Right cardiac atrium (tissue), 5 donors: Measurements from ENCODE around the gene HMCN1. TPM values are rescaled to one million over a fixed set of nuclear protein-coding genes. Genes with fewer than 3 reads are reported as not detected.

ENCODE experiments used
- ATAC-seq, 2 donors: fragments of 200-7000 bp; cut with Tn5 transposase; one replicate each; pipeline versions ENCODE4 v1.8.0 to v1.9.1; 2020; ENCODE audit warnings: moderate library complexity in 2 of 2, mild to moderate bottlenecking in 1 of 2
- DNase-seq, 3 donors: peaks; one replicate each; pipeline ENCODE4 v3.0.0-alpha.2; 2020
- H3K27ac ChIP-seq: one replicate; pipeline ENCODE4 v1.5.1; 2013; ENCODE audit warnings: mild to moderate bottlenecking, low read length, control low read depth, moderate library complexity
- H3K27me3 ChIP-seq: one replicate; pipeline ENCODE4 v1.6.1; 2013; ENCODE audit not compliant: control insufficient read depth, insufficient read depth
- H3K4me1 ChIP-seq: one replicate; pipeline ENCODE4 v1.6.1; 2013; ENCODE audit warnings: low read length; ENCODE audit not compliant: control insufficient read depth, insufficient read depth
- H3K4me3 ChIP-seq: one replicate; pipeline ENCODE4 v1.5.1; 2013; ENCODE audit warnings: low read length, control low read depth
- H3K9me3 ChIP-seq: one replicate; pipeline ENCODE4 v1.6.1; 2013; ENCODE audit warnings: low read length; ENCODE audit not compliant: control insufficient read depth
- WGBS: extraction: QIAGEN DNeasy Blood & Tissue Kit; methylation state at CpG from one replicate; pipeline ENCODE4 v1.1.7; 2013; 5-methylcytosine and 5-hydroxymethylcytosine counted together
- intact Hi-C, 4 donors: fragments of 100-400 bp; cut with DNase I; formaldehyde crosslinking; loops; one replicate each; pipeline versions ENCODE4 v1.11.0 to v1.14.0; 2022 to 2023
- polyA plus RNA-seq: library from polyadenylated mRNA; stranded (reverse); fragments of 200-250 nt; gene quantifications from one replicate; pipeline ENCODE4 v1.2.3, GENCODE V29; 2013
- total RNA-seq, 4 donors: library from RNA; stranded (reverse); fragmentation: NEBNext Ultra II Directional; extraction: Animal tissue kit (Norgen Biotek cat#: 25700); gene quantifications; one replicate each; pipeline ENCODE4 v1.2.1, GENCODE V29; 2021
- donor health status: healthy with polysubstance abuse.
- donor health status: DM: no; HTN: yes; CAD: no.
- donor health status: DM: no; HTN: no; CAD: no.
- donor health status: DM: no; HTN: yes; CAD: no; lungs with severe emphysema.
- donor health status: DM: yes; HTN: yes; CAD: no.

Gene HMCN1
- total and polyA plus RNA-seq, 5 donors: 4.0 to 17.1 (median 14.8) TPM

DNA sequence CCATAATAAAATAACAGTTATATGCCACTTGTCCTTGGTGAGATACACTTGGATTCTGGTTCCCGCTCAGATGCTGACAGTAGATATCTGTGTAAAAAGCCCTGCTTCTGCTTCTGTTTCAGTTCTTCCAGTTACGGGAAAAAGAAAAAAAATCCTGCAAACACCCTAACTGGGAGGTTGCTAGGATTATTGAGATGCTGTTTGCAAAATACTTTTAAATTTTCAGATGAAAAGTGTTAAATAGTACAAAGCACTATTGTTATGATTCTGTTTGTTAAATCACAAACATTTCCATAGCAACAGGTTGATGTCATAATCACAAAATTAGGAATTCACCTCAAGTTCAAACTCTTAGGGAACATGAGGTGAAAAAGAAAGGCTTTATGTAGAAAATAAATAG is 232.3 kb downstream of the HMCN1 start:
- Histone ChIP-seq H3K27ac (no peak overlapping the region), H3K4me1 (no peaks in the 10 kb centered on the region)
- peak in 1 of 2 donors; percentile 31 for ATAC-seq

DNA sequence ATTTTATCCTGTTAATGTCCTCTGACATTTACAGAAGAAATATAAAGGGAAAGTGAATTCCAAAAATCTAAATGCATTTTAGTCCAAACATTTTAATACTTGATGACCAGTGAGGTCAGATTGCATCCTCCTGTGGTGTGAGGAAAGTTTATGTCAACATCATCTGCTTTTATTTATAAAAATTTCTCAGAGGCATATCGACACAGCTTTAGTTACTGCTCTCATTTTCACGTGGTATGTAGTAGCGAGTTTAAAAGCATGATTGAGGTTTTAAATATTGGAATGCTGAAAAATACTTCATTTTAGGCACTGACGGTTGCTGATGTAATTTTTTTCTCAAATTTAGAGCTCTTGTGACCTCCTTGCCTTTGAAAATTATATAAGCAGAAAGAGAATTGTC is 234.8 kb downstream of the HMCN1 start:
- intact Hi-C loops: no loop called here
- no peaks in the 10 kb centered on the region for H3K27me3 ChIP-seq
- ATAC-seq (no peak), DNase-seq (no peak)
- no peak overlapping the region for H3K27ac ChIP-seq
- WGBS: 59% methylated on average over 4 of the region's 4 CpGs
- no peaks in the 10 kb centered on the region for H3K9me3 ChIP-seq
- H3K4me1 ChIP-seq: no peaks in the 10 kb centered on the region
- no peak overlapping the region for H3K4me3 ChIP-seq

More for the DNA sequence above, 232.3 kb downstream of the HMCN1 start:
- no peak for DNase-seq
- Histone ChIP-seq H3K27me3 (no peaks in the 10 kb centered on the region), H3K4me3 (no peak overlapping the region), H3K9me3 (no peaks in the 10 kb centered on the region)
- WGBS: 49% methylated on average over 2 of the region's 2 CpGs
- intact Hi-C loops: no loop called here

DNA sequence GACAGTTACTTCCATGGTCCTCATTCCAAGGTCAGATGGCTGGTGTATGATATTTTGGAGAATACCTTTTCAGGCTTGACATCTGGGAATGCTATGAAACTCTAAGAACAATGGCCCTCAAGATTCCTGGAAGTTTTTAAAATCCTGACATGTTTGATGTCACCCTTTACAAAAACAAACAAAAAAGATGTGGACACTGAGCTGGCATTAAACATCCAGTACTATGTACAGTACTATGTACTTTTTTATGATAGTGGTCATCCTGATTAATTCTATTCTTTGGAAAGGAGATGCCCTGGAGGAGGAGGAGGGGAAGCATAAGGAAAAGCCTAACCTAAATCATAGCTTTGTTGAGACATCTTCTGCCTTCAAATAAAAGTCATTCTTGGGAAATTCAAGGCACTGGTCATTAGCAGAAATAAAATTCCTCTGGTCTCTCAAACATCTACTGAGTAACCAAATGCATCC is 235.4 kb downstream of the HMCN1 start:
- H3K4me1 ChIP-seq: no peaks in the 10 kb centered on the region
- intact Hi-C loops: no loop called here
- ATAC-seq: no peak
- no peak for DNase-seq
- H3K27ac ChIP-seq: no peak overlapping the region
- H3K9me3 ChIP-seq: no peaks in the 10 kb centered on the region
- no peaks in the 10 kb centered on the region for H3K27me3 ChIP-seq
- H3K4me3 ChIP-seq: no peak overlapping the region

DNA sequence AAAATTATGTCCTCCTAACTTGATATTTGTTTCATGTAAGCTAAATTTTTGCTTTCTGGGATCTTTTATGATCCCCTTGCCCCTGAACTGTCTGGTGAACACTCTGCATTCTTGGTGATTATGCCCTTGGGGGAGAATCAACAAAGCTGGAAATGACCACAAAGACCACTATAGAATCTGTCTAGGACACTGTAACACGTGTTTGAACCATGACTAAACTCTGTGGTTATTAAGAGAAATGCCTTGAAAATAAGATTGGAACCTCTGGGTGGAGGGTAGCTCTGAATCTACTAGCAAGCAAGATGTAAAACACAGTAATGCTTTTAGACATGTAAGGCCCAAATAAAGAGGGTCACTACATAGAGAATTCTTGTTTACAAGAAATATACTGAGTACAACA is 237.5 kb downstream of the HMCN1 start:
- 59% methylated on average over 1 of the region's 1 CpG for WGBS
- ATAC-seq: no peak
- no peaks in the 10 kb centered on the region for H3K9me3 ChIP-seq
- H3K27ac ChIP-seq: no peak overlapping the region
- H3K27me3 ChIP-seq: no peaks in the 10 kb centered on the region
- no peaks in the 10 kb centered on the region for H3K4me1 ChIP-seq
- no peak overlapping the region for H3K4me3 ChIP-seq
- intact Hi-C loops: no loop called here
- DNase-seq: no peak

DNA sequence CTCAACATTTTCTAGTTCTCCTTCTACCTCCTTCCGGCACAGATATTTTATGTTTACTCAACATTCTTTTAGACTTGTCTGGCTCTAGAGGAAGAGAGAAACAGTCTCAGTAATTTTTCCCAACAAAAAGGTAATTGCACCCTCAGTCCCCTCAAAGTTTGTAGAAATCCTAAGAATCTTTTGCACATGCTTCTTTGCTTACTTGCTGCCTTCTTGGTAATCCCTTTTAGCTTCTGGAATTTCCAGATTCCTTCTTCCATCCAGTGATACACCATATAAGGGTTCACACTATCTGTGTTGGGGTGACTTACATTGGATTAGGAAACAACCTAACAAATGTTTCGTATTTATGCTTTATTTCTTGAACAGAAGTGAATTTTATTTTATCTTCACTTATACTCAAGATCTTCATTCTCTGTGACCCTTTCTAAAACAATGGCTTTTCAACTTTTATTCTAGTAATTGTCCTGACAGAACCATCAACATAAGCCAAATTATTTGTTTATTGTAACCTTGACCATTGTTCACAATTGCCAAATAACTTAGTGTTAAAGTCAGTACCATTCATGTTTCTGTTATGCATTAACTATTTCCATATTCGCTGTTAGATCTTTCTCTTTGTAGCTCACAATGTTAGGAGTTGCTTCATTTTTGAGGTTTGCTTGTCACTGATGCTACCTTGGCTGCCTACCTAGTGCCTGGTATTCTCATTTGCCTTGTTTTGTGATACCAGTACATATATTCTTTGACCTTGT is 238.1 kb downstream of the HMCN1 start:
- WGBS: 85% methylated on average over 3 of the region's 3 CpGs
- ATAC-seq (no peak), DNase-seq (no peak)
- Histone ChIP-seq H3K4me3 (no peak overlapping the region), H3K4me1 (no peaks in the 10 kb centered on the region), H3K27me3 (no peaks in the 10 kb centered on the region), H3K9me3 (no peaks in the 10 kb centered on the region), H3K27ac (no peak overlapping the region)
- intact Hi-C loops: no loop called here

DNA sequence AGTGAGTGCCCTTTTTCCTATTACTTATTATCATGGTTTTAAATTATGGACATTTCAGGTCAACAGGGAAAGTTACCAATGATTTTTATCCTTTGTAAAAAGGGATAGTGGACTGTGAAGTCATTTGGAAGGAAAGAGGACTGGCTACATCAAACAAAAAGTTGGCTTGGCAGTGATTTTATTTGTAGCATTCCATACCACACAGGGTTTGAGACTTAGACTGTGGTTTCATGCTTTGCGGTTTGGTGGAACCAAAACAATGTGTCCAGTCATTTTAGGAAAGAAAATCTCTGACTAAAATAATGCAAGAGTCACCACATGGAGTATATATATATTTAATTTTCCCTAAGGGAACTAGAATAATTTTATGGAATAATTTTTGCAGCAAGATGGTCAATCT is 239.5 kb downstream of the HMCN1 start:
- no peak overlapping the region for H3K4me3 ChIP-seq
- 88% methylated on average over 1 of the region's 1 CpG for WGBS
- ATAC-seq (no peak), DNase-seq (no peak)
- no peaks in the 10 kb centered on the region for H3K27me3 ChIP-seq
- intact Hi-C loops: no loop called here
- no peaks in the 10 kb centered on the region for H3K4me1 ChIP-seq
- no peak overlapping the region for H3K27ac ChIP-seq
- H3K9me3 ChIP-seq: no peaks in the 10 kb centered on the region

DNA sequence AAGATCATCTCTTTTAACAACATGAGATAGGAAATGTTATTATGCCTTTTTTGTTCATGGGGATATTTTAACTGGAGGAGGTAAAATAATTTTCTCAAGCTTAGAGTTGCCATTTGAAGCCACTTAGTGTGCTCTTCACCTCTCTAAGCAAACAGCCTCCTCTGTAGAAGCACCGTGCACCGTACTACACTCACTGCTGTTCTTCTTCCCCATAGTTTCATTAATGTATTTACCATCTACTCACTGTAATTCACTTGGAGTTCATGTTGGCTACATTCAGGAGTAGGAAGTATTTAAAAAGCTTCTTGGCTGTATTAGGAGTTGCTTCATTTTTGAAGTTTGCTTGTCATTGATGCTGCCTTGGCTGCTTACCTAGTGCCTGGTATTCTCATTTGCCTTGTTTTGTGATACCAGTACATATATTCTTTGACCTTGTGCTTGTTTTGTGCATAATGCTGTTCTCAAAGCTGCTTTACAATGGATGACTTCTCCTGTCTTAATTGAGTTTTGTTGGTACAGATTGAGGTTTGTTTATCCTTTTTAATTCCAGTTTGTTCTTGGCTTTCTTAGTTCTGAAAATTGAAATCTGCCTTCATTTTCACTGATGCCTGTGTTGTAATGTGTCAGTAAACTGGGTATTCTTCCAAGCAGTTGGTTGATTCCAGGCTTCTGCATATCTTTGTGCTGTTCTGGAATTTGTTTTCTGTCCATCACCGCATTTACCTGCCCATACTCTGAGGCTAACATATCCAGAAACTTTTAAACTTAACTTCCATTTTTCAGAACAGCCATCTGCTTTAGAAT is 240.4 kb downstream of the HMCN1 start:
- intact Hi-C loops: no loop called here
- Histone ChIP-seq H3K4me1 (no peaks in the 10 kb centered on the region), H3K9me3 (no peaks in the 10 kb centered on the region), H3K4me3 (no peak overlapping the region), H3K27me3 (no peaks in the 10 kb centered on the region), H3K27ac (no peak overlapping the region)
- ATAC-seq (no peak), DNase-seq (no peak)
- WGBS: 81% methylated on average over 3 of the region's 3 CpGs

DNA sequence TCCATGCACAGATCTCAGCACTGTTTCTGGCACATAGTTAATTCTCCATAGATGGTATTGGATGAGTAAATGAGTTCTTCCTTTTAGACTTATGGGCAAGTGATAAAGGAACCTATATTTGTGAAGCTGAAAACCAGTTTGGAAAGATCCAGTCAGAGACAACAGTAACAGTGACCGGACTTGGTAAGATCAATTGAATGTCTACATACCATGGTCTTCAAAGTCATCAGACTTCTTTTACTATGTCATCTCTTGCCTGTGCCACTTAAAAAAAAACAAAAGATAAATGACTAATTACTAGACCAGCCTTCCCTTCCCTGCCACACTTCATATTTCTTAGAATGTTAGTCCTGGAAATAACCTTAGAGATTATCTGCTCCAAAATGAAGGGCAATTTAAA is 246.7 kb downstream of the HMCN1 start:
- no peak for DNase-seq
- Histone ChIP-seq H3K4me1 (no peaks in the 10 kb centered on the region), H3K27me3 (no peaks in the 10 kb centered on the region), H3K4me3 (no peak overlapping the region), H3K27ac (no peak overlapping the region), H3K9me3 (no peaks in the 10 kb centered on the region)
- WGBS: 97% methylated on average over 1 of the region's 1 CpG
- intact Hi-C loops: no loop called here
- no peak for ATAC-seq

DNA sequence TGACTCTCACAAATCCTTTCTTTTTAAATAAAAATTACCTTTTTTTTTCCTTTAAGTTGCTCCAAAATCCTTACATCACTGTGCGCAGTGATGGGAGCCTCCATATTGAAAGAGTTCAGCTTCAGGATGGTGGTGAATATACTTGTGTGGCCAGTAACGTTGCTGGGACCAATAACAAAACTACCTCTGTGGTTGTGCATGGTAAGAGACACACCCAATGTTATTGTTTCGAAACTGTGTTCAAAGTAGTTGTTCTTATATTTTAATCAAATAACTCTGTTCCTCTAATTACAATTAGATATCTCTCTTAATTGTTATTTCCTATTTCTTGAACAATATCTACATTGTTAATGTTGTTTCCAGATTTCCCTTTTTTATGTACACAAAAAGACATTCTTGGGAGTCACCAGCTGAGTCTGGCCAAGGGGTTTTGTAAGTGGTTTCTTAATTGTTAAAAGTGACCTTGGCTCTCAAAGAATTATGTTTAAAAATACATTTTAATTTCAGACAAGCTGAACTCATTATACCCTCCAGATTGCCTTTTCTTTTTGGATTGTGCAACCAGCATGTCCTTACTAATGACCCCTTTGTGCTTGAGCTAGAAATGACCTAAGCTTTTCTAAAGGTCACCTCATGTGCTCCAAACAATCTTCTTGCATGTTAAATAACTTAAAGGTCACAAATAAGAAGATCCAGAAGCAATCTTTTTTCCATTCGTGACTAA is 250.1 kb downstream of the HMCN1 start:
- peak overlapping the region; percentile 62 for H3K27ac ChIP-seq
- WGBS: 61% methylated on average over 4 of the region's 4 CpGs

DNA sequence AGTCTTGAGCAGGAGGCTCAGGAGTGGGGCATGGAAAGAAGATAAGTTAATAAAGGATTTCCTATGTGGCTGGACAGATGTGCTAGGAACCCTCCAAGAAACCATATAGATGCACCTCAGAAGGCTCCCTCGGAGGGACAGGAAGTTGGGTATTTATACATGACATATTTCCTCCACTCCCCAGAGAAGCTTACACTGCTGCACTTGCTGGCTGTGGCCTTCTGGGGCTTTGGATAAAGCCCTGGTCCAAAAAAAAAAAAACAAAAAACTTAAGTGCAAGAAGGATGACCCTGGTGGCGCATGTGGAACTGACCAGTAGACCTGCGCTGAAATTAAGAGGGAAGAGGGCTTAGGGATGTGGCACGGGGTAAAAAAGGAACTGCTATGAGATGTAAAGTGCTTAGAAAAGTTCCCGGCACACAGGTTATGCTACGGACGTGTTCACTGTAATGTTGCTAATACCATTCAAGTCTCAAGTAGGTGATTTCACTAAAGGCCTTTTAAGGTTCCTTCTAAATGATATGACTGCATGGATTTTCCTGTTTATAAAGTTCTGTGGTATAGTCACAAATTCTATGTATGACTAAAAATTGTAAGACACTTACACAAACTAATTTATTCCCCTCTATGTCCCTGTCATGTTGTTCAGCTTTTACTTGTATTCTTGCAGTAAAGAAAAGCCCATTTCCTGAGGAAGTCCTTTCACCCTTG is 253.6 kb downstream of the HMCN1 start:
- H3K27me3 ChIP-seq: no peaks in the 10 kb centered on the region
- no peak for ATAC-seq
- no peak overlapping the region for H3K4me3 ChIP-seq
- no peaks in the 10 kb centered on the region for H3K4me1 ChIP-seq
- intact Hi-C loops: no loop called here
- H3K9me3 ChIP-seq: no peaks in the 10 kb centered on the region
- no peak for DNase-seq
- H3K27ac ChIP-seq: no peak overlapping the region
- 89% methylated on average over 7 of the region's 7 CpGs for WGBS

More for the DNA sequence above, 250.1 kb downstream of the HMCN1 start:
- DNase-seq: no peak
- H3K27me3 ChIP-seq: no peaks in the 10 kb centered on the region
- intact Hi-C loops: no loop called here
- no peaks in the 10 kb centered on the region for H3K9me3 ChIP-seq
- ATAC-seq: peak; percentile 70 to 88
- H3K4me1 ChIP-seq: no peaks in the 10 kb centered on the region
- H3K4me3 ChIP-seq: no peak overlapping the region
